ENCODE results near the gene TPK1. TPM values are rescaled to one million over a fixed set of nuclear protein-coding genes. Genes with fewer than 3 reads are reported as not detected.

The TPK1 gene
- total RNA-seq, 1 donor from 2014 or later: 3.5 TPM

GRCh38 chr7:144866189-144866588, 30.3 kb upstream of the TPK1 start:
- no peak for DNase-seq (ENCODE audit: low spot score)
- Mint-ChIP-seq H3K36me3 (ENCODE audit: low read depth) (no peaks in the 10 kb centered on the region), H3K9me3 (ENCODE audit: low read depth) (no peaks in the 10 kb centered on the region), H3K4me1 (ENCODE audit: low read depth) (no peaks in the 10 kb centered on the region), H3K27me3 (ENCODE audit: low read depth) (peaks cover 26% of the 10 kb centered on the region), H3K4me3 (ENCODE audit: unreplicated experiment) (no peak overlapping the region), H3K27ac (ENCODE audit: unreplicated experiment) (no peak overlapping the region)
- no peak for TF ChIP-seq CTCF (IDR thresholded peaks at IDR 0.05)

GRCh38 chr7:144863320-144863647, 27.4 kb upstream of the TPK1 start:
- no peak overlapping the region for H3K27ac Mint-ChIP-seq (ENCODE audit: unreplicated experiment)
- TF ChIP-seq CTCF (IDR thresholded peaks at IDR 0.05): no peak
- no peak for DNase-seq (ENCODE audit: low spot score)
- H3K4me1 Mint-ChIP-seq (ENCODE audit: low read depth): no peaks in the 10 kb centered on the region
- H3K27me3 Mint-ChIP-seq (ENCODE audit: low read depth): peaks cover 33% of the 10 kb centered on the region
- no peak overlapping the region for H3K4me3 Mint-ChIP-seq (ENCODE audit: unreplicated experiment)
- no peaks in the 10 kb centered on the region for H3K36me3 Mint-ChIP-seq (ENCODE audit: low read depth)
- no peaks in the 10 kb centered on the region for H3K9me3 Mint-ChIP-seq (ENCODE audit: low read depth)

- no peak overlapping the region for H3K27ac Mint-ChIP-seq (ENCODE audit: unreplicated experiment)
- H3K9me3 Mint-ChIP-seq (ENCODE audit: low read depth): no peaks in the 10 kb centered on the region
- no peaks in the 10 kb centered on the region for H3K36me3 Mint-ChIP-seq (ENCODE audit: low read depth)
- DNase-seq (ENCODE audit: low spot score): no peak
- no peak overlapping the region for H3K4me3 Mint-ChIP-seq (ENCODE audit: unreplicated experiment)
- peaks cover 33% of the 10 kb centered on the region for H3K27me3 Mint-ChIP-seq (ENCODE audit: low read depth)
- no peaks in the 10 kb centered on the region for H3K4me1 Mint-ChIP-seq (ENCODE audit: low read depth)
- TF ChIP-seq CTCF (IDR thresholded peaks at IDR 0.05): no peak
Measured at GRCh38 chr7:144862612-144863319, 26.9 kb upstream of the TPK1 start.

- no peak for DNase-seq (ENCODE audit: low spot score)
- no peak for TF ChIP-seq CTCF (IDR thresholded peaks at IDR 0.05)
- Mint-ChIP-seq H3K36me3 (ENCODE audit: low read depth) (no peaks in the 10 kb centered on the region), H3K4me1 (ENCODE audit: low read depth) (no peaks in the 10 kb centered on the region), H3K4me3 (ENCODE audit: unreplicated experiment) (no peak overlapping the region), H3K9me3 (ENCODE audit: low read depth) (no peaks in the 10 kb centered on the region), H3K27me3 (ENCODE audit: low read depth) (peaks cover 22% of the 10 kb centered on the region), H3K27ac (ENCODE audit: unreplicated experiment) (no peak overlapping the region)
Measured at GRCh38 chr7:144859739-144860138, 23.9 kb upstream of the TPK1 start.

GRCh38 chr7:144857463-144857862, 21.6 kb upstream of the TPK1 start:
- H3K4me1 Mint-ChIP-seq (ENCODE audit: low read depth): no peaks in the 10 kb centered on the region
- H3K27ac Mint-ChIP-seq (ENCODE audit: unreplicated experiment): no peak overlapping the region
- H3K9me3 Mint-ChIP-seq (ENCODE audit: low read depth): no peaks in the 10 kb centered on the region
- H3K36me3 Mint-ChIP-seq (ENCODE audit: low read depth): no peaks in the 10 kb centered on the region
- H3K27me3 Mint-ChIP-seq (ENCODE audit: low read depth): peaks cover 23% of the 10 kb centered on the region
- no peak overlapping the region for H3K4me3 Mint-ChIP-seq (ENCODE audit: unreplicated experiment)
- TF ChIP-seq CTCF (IDR thresholded peaks at IDR 0.05): no peak
- no peak for DNase-seq (ENCODE audit: low spot score)

All from chondrocyte (in vitro differentiated cells).